ENCODE measurements around the gene JUND.

The JUND gene

DNA sequence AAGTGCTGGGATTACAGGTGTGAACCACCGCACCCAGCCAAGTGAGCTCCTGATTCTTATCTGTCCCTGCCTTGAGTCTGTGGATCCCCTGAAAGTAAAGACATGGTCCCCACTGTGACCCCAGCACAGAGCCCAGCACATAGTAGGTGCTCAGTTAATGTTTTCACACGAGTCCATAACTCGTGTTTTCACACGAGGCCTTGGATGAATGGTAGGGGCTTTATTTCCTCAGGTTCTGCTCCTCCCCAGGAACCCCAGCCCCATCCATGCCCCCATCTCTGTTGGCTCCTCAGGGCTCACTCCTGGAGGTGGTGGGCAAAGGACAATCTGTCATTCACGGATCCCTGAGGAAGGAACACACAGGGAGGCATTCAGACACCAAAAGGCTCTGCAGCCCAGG is 31.6 kb downstream of the JUND start:
- Histone ChIP-seq H3K27me3 (replicated peaks; ENCODE audit: control insufficient read depth, insufficient read depth, low read length, poor library complexity, severe bottlenecking) (no peaks in the 10 kb centered on the region), H3K4me1 (ENCODE audit: control insufficient read depth, insufficient read depth, low read length, poor library complexity, severe bottlenecking) (no peaks in the 10 kb centered on the region), H3K4me3 (ENCODE audit: insufficient read depth, low read depth, low read length, poor library complexity, severe bottlenecking) (no peak overlapping the region), H3K36me3 (ENCODE audit: control insufficient read depth, insufficient read depth, low read length) (no peaks in the 10 kb centered on the region), H3K9me3 (ENCODE audit: control insufficient read depth, low read length) (no peaks in the 10 kb centered on the region), H3K27ac (ENCODE audit: insufficient read depth, low read length, poor library complexity, severe bottlenecking) (no peak overlapping the region)
- DNase-seq = no peak

DNA sequence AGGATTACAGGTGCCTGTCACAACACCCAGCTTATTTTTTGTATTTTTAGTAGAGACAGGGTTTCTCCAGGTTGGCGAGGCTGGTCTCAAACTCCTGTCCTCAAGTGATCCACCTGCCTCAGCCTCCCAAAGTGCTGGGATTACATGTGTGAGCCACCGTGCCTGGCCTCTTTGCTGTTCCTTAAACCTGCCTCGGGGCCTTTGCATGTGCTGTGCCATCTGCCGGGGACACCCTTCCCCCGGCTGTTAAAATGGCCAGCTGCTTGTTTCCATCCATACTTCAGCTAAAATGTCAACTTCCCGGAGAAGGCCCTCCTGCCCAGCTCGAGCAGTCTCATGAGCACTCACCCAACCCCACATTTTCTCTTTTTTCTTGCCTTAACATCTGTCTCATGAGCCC is 36.1 kb downstream of the JUND start:
- Histone ChIP-seq H3K4me3 (ENCODE audit: insufficient read depth, low read depth, low read length, poor library complexity, severe bottlenecking) (no peak overlapping the region), H3K9me3 (ENCODE audit: control insufficient read depth, low read length) (no peaks in the 10 kb centered on the region), H3K4me1 (ENCODE audit: control insufficient read depth, insufficient read depth, low read length, poor library complexity, severe bottlenecking) (no peaks in the 10 kb centered on the region), H3K36me3 (ENCODE audit: control insufficient read depth, insufficient read depth, low read length) (no peaks in the 10 kb centered on the region), H3K27ac (ENCODE audit: insufficient read depth, low read length, poor library complexity, severe bottlenecking) (no peak overlapping the region), H3K27me3 (replicated peaks; ENCODE audit: control insufficient read depth, insufficient read depth, low read length, poor library complexity, severe bottlenecking) (no peaks in the 10 kb centered on the region)
- no peak for DNase-seq

DNA sequence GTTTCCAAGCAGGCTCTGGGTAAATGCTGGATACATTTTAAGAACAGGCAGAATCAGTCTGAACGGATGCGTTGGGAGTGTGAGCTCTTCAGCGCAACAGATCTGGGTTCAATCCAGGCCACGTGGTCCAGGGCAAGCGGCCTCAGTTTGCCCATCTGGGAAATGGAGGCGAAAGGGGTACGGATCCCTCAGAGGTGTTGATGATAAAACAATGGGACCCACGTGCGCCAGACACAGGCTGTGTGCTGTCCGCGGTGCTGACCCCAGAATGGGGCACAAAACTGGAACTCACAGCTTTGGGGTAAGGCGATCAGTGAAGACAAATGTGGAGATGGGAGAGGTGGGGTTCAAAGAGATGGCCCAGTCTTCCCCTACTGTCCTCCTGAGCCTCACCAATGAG is 42.1 kb downstream of the JUND start:
- H3K27ac ChIP-seq (ENCODE audit: insufficient read depth, low read length, poor library complexity, severe bottlenecking) = no peak overlapping the region
- peaks cover 4% of the 10 kb centered on the region for H3K27me3 ChIP-seq (replicated peaks; ENCODE audit: control insufficient read depth, insufficient read depth, low read length, poor library complexity, severe bottlenecking)
- H3K36me3 ChIP-seq (ENCODE audit: control insufficient read depth, insufficient read depth, low read length) = no peaks in the 10 kb centered on the region
- DNase-seq = no peak
- no peaks in the 10 kb centered on the region for H3K4me1 ChIP-seq (ENCODE audit: control insufficient read depth, insufficient read depth, low read length, poor library complexity, severe bottlenecking)
- H3K4me3 ChIP-seq (ENCODE audit: insufficient read depth, low read depth, low read length, poor library complexity, severe bottlenecking) = no peak overlapping the region
- H3K9me3 ChIP-seq (ENCODE audit: control insufficient read depth, low read length) = no peaks in the 10 kb centered on the region

DNA sequence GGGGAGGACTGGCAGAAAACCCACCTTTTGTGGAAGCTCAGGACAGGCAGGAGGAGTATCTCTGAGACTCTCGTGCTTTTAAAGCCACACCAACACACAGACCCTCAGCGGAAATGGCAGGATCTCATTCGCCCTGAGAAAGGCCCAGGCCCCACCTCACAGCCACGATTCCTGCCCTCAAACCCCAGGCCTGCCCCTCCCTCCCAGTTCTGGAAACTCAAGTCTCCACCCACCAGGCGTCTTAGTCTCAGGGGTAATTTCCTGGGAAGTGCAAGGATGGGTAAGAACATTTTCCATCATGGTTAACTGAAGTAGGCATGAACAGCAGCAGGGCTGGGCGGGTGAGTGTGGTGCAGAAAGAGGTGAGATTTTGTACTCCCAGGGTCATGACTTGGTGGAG is 47.2 kb downstream of the JUND start:
- Histone ChIP-seq H3K4me1 (ENCODE audit: control insufficient read depth, insufficient read depth, low read length, poor library complexity, severe bottlenecking) (no peaks in the 10 kb centered on the region), H3K27me3 (replicated peaks; ENCODE audit: control insufficient read depth, insufficient read depth, low read length, poor library complexity, severe bottlenecking) (peaks cover 35% of the 10 kb centered on the region), H3K36me3 (ENCODE audit: control insufficient read depth, insufficient read depth, low read length) (no peaks in the 10 kb centered on the region), H3K27ac (ENCODE audit: insufficient read depth, low read length, poor library complexity, severe bottlenecking) (no peak overlapping the region), H3K9me3 (ENCODE audit: control insufficient read depth, low read length) (no peaks in the 10 kb centered on the region), H3K4me3 (ENCODE audit: insufficient read depth, low read depth, low read length, poor library complexity, severe bottlenecking) (no peak overlapping the region)
- no peak for DNase-seq

DNA sequence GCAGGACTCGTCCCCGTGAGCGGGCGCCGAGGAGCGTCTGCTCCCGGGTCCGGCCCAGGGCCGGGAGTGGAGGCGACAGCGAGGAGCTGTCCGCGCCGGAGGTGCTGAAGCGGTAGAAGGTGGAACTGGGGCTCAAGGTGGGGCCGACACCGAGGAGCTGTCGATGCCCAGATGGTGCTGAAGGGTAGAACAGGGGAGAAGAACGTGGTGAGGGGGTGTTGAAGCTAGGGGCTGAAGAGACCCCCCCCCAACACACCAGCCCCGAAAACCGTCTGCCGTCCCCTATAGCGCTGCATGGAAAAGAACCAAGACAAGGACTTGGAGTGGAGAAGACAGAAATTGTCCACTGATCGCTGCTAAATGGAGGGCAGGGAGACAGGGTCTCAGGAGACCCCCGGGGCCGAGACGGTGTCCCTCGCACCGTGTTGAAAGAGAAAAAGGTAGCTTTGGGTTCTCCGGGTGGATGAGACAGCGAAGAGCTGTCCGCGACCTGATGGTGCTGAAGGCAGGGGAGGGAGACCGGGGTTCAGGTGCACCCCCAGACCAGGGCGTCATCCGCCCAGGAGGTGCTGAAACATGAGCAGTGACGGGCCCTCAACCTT is 48.1 kb downstream of the JUND start:
- no peaks in the 10 kb centered on the region for H3K4me1 ChIP-seq (ENCODE audit: control insufficient read depth, insufficient read depth, low read length, poor library complexity, severe bottlenecking)
- DNase-seq = peak in 2 of 3 donors; percentile 22 to 30
- peaks cover 39% of the 10 kb centered on the region for H3K27me3 ChIP-seq (replicated peaks; ENCODE audit: control insufficient read depth, insufficient read depth, low read length, poor library complexity, severe bottlenecking)
- no peak overlapping the region for H3K4me3 ChIP-seq (ENCODE audit: insufficient read depth, low read depth, low read length, poor library complexity, severe bottlenecking)
- no peaks in the 10 kb centered on the region for H3K36me3 ChIP-seq (ENCODE audit: control insufficient read depth, insufficient read depth, low read length)
- no peaks in the 10 kb centered on the region for H3K9me3 ChIP-seq (ENCODE audit: control insufficient read depth, low read length)
- no peak overlapping the region for H3K27ac ChIP-seq (ENCODE audit: insufficient read depth, low read length, poor library complexity, severe bottlenecking)

DNA sequence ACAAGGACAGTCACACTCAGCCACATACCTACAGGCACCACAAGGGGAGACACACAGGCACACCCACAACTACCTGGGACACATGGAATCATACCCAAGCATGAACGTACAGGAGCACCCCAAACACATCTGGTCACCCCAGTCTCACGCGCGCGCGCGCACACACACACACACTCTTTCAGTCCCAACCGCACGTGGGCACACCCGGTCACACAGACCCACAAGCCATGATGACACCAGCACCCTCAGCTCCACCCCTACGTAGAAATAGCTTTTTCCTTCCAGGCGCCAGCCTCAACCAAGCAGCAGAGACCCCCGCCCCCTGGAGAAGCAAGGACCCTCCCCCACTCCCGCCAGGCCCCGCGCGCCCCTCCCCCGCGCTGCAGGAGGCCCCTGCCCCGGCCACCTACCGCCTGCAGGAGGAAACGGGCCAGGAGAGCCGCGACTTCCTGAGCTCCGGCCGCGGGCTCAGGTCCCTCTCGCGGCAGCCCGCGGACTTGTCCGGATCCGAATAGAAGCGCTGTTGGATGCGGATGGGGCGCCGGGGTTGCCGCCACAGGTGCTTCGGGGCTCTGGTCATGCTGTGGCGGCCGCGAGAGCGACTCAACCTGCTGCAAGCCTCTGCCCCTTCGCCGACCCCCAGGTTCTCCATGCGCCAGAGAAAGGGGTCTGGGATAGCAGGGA is 48.7 kb downstream of the JUND start:
- H3K4me1 ChIP-seq (ENCODE audit: control insufficient read depth, insufficient read depth, low read length, poor library complexity, severe bottlenecking) = no peaks in the 10 kb centered on the region
- no peaks in the 10 kb centered on the region for H3K36me3 ChIP-seq (ENCODE audit: control insufficient read depth, insufficient read depth, low read length)
- peaks cover 43% of the 10 kb centered on the region for H3K27me3 ChIP-seq (replicated peaks; ENCODE audit: control insufficient read depth, insufficient read depth, low read length, poor library complexity, severe bottlenecking)
- no peak overlapping the region for H3K27ac ChIP-seq (ENCODE audit: insufficient read depth, low read length, poor library complexity, severe bottlenecking)
- H3K4me3 ChIP-seq (ENCODE audit: insufficient read depth, low read depth, low read length, poor library complexity, severe bottlenecking) = no peak overlapping the region
- no peaks in the 10 kb centered on the region for H3K9me3 ChIP-seq (ENCODE audit: control insufficient read depth, low read length)
- no peak for DNase-seq

DNA sequence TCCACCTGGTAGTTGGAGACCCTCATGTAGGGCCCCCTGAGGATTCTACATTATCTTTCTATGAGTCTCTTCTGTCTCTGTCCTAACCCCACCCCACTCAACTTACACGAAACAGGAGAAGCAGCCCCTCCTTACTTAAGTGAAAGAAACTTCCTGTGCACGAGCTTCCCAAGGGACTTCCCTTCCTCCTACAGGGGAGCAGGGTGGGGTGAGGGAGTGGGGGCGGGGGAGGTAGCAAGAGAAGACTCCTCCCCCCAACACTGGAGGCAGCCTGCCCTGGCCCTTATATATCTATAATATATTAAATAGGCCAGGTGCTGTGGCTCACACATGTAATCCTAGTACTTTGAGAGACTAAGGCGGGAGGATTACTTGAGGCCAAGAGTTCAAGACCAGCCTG is 49.6 kb downstream of the JUND start:
- no peak for DNase-seq
- Histone ChIP-seq H3K4me1 (ENCODE audit: control insufficient read depth, insufficient read depth, low read length, poor library complexity, severe bottlenecking) (no peaks in the 10 kb centered on the region), H3K9me3 (ENCODE audit: control insufficient read depth, low read length) (no peaks in the 10 kb centered on the region), H3K27me3 (replicated peaks; ENCODE audit: control insufficient read depth, insufficient read depth, low read length, poor library complexity, severe bottlenecking) (peaks cover 50% of the 10 kb centered on the region), H3K4me3 (ENCODE audit: insufficient read depth, low read depth, low read length, poor library complexity, severe bottlenecking) (no peak overlapping the region), H3K27ac (ENCODE audit: insufficient read depth, low read length, poor library complexity, severe bottlenecking) (no peak overlapping the region), H3K36me3 (ENCODE audit: control insufficient read depth, insufficient read depth, low read length) (no peaks in the 10 kb centered on the region)

DNA sequence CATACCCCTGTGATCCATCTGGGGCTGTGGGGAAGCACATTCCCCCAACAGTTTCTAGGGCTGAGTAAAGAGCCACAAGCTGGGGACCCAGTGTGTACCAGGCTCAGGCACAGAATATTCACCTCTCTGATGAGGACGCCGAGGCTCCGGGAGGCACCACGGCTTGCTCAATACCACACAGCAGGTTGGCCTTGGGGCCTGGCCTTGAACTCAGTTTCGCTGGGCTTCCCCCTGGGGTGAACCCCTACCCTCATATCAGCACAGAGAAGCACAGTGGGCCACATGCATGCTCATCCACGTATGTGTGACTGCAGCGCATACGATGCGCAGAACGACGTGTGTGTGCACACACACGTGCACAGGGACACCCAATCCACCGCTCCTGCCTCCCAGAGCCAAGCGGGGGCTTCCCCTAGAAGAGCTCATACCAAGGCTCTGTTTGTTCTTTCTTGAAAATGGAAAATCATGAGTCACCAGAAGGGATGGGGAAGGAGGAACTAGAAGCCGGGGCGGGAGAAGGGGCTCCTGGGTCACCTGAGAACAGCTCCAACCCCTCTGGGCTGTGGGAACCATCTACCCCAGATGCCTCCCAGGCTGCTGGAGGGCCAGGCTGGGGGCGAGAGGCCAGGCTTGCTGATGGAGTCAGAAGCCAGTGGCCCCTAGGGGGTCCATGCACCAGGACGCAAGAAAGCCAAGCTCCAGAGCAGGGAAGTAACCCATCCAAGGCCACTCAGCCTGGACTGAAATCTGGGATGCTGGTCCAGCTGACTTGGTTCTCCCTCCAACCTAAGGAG is 50.3 kb downstream of the JUND start:
- no peaks in the 10 kb centered on the region for H3K36me3 ChIP-seq (ENCODE audit: control insufficient read depth, insufficient read depth, low read length)
- peaks cover 56% of the 10 kb centered on the region for H3K27me3 ChIP-seq (replicated peaks; ENCODE audit: control insufficient read depth, insufficient read depth, low read length, poor library complexity, severe bottlenecking)
- H3K4me1 ChIP-seq (ENCODE audit: control insufficient read depth, insufficient read depth, low read length, poor library complexity, severe bottlenecking) = peaks cover 3% of the 10 kb centered on the region
- no peak overlapping the region for H3K4me3 ChIP-seq (ENCODE audit: insufficient read depth, low read depth, low read length, poor library complexity, severe bottlenecking)
- H3K27ac ChIP-seq (ENCODE audit: insufficient read depth, low read length, poor library complexity, severe bottlenecking) = no peak overlapping the region
- H3K9me3 ChIP-seq (ENCODE audit: control insufficient read depth, low read length) = no peaks in the 10 kb centered on the region
- DNase-seq = no peak

DNA sequence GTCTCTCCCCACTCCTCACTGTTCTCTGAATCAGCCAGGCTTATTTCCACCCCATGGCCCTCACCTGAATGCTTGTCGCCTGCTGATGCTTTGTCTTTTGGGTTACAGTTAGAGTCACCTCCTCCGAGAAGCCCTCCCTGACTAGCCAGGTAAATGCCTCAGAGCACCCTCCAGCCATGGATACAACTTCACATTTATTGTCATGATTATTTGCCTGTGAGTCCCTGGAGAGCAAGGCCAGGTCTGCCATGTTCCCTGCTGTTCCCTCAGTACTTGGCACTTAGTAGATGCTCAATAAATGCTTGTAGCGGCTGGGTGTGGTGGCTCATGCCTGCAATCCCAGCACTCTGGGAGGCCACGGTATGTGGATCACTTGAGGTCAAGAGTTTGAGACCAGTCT is 51.5 kb downstream of the JUND start:
- H3K27ac ChIP-seq (ENCODE audit: insufficient read depth, low read length, poor library complexity, severe bottlenecking) = no peak overlapping the region
- no peak for DNase-seq
- H3K36me3 ChIP-seq (ENCODE audit: control insufficient read depth, insufficient read depth, low read length) = no peaks in the 10 kb centered on the region
- no peaks in the 10 kb centered on the region for H3K9me3 ChIP-seq (ENCODE audit: control insufficient read depth, low read length)
- no peak overlapping the region for H3K4me3 ChIP-seq (ENCODE audit: insufficient read depth, low read depth, low read length, poor library complexity, severe bottlenecking)
- H3K27me3 ChIP-seq (replicated peaks; ENCODE audit: control insufficient read depth, insufficient read depth, low read length, poor library complexity, severe bottlenecking) = peaks cover 66% of the 10 kb centered on the region
- H3K4me1 ChIP-seq (ENCODE audit: control insufficient read depth, insufficient read depth, low read length, poor library complexity, severe bottlenecking) = peaks cover 15% of the 10 kb centered on the region

Data from effector memory CD4-positive, alpha-beta T cell (primary cell).